Stimulated activated CD8-positive, alpha-beta memory T cell treated with anti-CD3 and anti-CD28 coated beads, Interleukin-4, amount 100 ng/mL, for 4 hours (primary cell): Measurements from ENCODE around the gene DAPK2.

Source experiments
- DNase-seq, 2 donors: peaks; one replicate each; pipeline ENCODE4 v3.0.0-alpha.2; 2020; ENCODE audit warnings: low read depth in 2 of 2, low spot score in 1 of 2

Gene DAPK2

GRCh38 chr15:64024172-64025050 is 21.9 kb downstream of the DAPK2 start:
- no peak for DNase-seq

- no peak for DNase-seq
Measured at GRCh38 chr15:64023220-64023619, 23.1 kb downstream of the DAPK2 start.

- no peak for DNase-seq
Measured at GRCh38 chr15:64022571-64022970, 23.7 kb downstream of the DAPK2 start.

GRCh38 chr15:64019764-64020163 is 26.5 kb downstream of the DAPK2 start:
- DNase-seq = no peak

- DNase-seq = no peak
Measured at GRCh38 chr15:64017591-64018163, 28.6 kb downstream of the DAPK2 start.

- no peak for DNase-seq
Measured at GRCh38 chr15:64017082-64017588, 29.1 kb downstream of the DAPK2 start.

GRCh38 chr15:64016257-64016656 is 30.0 kb downstream of the DAPK2 start:
- DNase-seq = no peak

GRCh38 chr15:64014995-64015394 is 31.3 kb downstream of the DAPK2 start:
- DNase-seq = no peak

GRCh38 chr15:64013179-64014062 is 32.9 kb downstream of the DAPK2 start:
- no peak for DNase-seq

GRCh38 chr15:64011736-64012135 is 34.5 kb downstream of the DAPK2 start:
- no peak for DNase-seq

- peak; percentile 63 to 78 for DNase-seq
Measured at GRCh38 chr15:64010719-64011118, 35.6 kb downstream of the DAPK2 start.

GRCh38 chr15:64009798-64010261 is 36.5 kb downstream of the DAPK2 start:
- peak in 1 of 2 donors; percentile 13 for DNase-seq

GRCh38 chr15:64009241-64009640 is 37.0 kb downstream of the DAPK2 start:
- DNase-seq = no peak

GRCh38 chr15:64008177-64008576 is 38.1 kb downstream of the DAPK2 start:
- DNase-seq = no peak

GRCh38 chr15:64006642-64007041 is 39.6 kb downstream of the DAPK2 start:
- no peak for DNase-seq

- DNase-seq = no peak
Measured at GRCh38 chr15:64004587-64004986, 41.7 kb downstream of the DAPK2 start.

GRCh38 chr15:64004056-64004455 is 42.2 kb downstream of the DAPK2 start:
- DNase-seq = no peak

- no peak for DNase-seq
Measured at GRCh38 chr15:64003182-64003581, 43.1 kb downstream of the DAPK2 start.

GRCh38 chr15:64001148-64001547 is 45.1 kb downstream of the DAPK2 start:
- no peak for DNase-seq

GRCh38 chr15:64000183-64000951 is 45.9 kb downstream of the DAPK2 start:
- no peak for DNase-seq

GRCh38 chr15:63999177-63999576 is 47.1 kb downstream of the DAPK2 start:
- no peak for DNase-seq
